Progenitor cell of endocrine pancreas (in vitro differentiated cells): ENCODE data around the gene SPTY2D1. TPM values are rescaled to one million over a fixed set of nuclear protein-coding genes. Genes with fewer than 3 reads are reported as not detected.

Experiments
- DNase-seq: peaks from one replicate; pipeline ENCODE4 v3.0.0; 2021; ENCODE audit warnings: low spot score; ENCODE audit not compliant: unreplicated experiment
- H3K27ac Mint-ChIP-seq: 2 replicates; pipeline ENCODE4 v1.8.0; 2021; ENCODE audit warnings: mild to moderate bottlenecking, moderate library complexity, mixed read lengths
- H3K27me3 Mint-ChIP-seq: 2 replicates; pipeline ENCODE4 v1.8.0; 2021; ENCODE audit warnings: mixed read lengths
- H3K36me3 Mint-ChIP-seq: 2 replicates; pipeline ENCODE4 v1.8.0; 2022; ENCODE audit warnings: mixed read lengths; ENCODE audit not compliant: insufficient read depth
- H3K4me1 Mint-ChIP-seq: 2 replicates; pipeline ENCODE4 v1.8.0; 2021; ENCODE audit warnings: low read depth, mixed read lengths
- H3K4me3 Mint-ChIP-seq: 2 replicates; pipeline ENCODE4 v1.8.0; 2021; ENCODE audit warnings: low read depth, mild to moderate bottlenecking, moderate library complexity, mixed read lengths
- H3K9me3 Mint-ChIP-seq: 2 replicates; pipeline ENCODE4 v1.8.0; 2021; ENCODE audit warnings: low read depth, mixed read lengths
- total RNA-seq: library from RNA; stranded (reverse); gene quantifications from 2 replicates; pipeline ENCODE4 v1.2.1, GENCODE V29; 2021
- TF ChIP-seq, protein P1 (sequence below): fragments of 200-600 bp; sonication (generic); IDR thresholded peaks from one replicate; pipeline ENCODE4 v1.5.0; 2021; ENCODE audit warnings: antibody characterized with exemption, mild to moderate bottlenecking; ENCODE audit not compliant: unreplicated experiment

The SPTY2D1 gene
- total RNA-seq, 1 donor from 2014 or later, result 21.6 TPM

DNA sequence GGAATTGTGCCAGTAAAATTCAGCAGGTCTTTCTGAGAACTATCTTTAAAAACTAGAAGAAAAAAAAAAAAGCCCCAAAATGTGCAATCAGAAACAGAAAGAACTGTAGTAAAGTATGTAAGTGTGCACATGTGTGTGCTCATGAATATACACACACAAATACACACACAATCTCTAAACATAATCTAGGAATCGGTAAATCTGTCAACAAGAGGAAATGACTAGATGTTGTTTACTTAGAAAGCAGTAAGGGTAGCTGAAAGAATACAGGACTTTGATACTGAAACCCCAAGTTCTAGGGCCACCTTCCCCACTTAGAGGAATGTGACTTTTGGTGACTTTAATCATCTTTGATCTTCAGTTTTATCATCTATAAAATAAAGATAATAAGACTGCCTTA lies 58.8 kb downstream of the SPTY2D1 start:
- no peak for DNase-seq
- H3K27ac Mint-ChIP-seq, result no peak overlapping the region
- no peaks in the 10 kb centered on the region for H3K27me3 Mint-ChIP-seq
- no peak overlapping the region for H3K4me3 Mint-ChIP-seq
- TF ChIP-seq, protein P1, sequence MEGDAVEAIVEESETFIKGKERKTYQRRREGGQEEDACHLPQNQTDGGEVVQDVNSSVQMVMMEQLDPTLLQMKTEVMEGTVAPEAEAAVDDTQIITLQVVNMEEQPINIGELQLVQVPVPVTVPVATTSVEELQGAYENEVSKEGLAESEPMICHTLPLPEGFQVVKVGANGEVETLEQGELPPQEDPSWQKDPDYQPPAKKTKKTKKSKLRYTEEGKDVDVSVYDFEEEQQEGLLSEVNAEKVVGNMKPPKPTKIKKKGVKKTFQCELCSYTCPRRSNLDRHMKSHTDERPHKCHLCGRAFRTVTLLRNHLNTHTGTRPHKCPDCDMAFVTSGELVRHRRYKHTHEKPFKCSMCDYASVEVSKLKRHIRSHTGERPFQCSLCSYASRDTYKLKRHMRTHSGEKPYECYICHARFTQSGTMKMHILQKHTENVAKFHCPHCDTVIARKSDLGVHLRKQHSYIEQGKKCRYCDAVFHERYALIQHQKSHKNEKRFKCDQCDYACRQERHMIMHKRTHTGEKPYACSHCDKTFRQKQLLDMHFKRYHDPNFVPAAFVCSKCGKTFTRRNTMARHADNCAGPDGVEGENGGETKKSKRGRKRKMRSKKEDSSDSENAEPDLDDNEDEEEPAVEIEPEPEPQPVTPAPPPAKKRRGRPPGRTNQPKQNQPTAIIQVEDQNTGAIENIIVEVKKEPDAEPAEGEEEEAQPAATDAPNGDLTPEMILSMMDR, result no peak
- H3K36me3 Mint-ChIP-seq, result peaks cover 15% of the 10 kb centered on the region
- H3K4me1 Mint-ChIP-seq, result peaks cover 7% of the 10 kb centered on the region
- no peaks in the 10 kb centered on the region for H3K9me3 Mint-ChIP-seq

DNA sequence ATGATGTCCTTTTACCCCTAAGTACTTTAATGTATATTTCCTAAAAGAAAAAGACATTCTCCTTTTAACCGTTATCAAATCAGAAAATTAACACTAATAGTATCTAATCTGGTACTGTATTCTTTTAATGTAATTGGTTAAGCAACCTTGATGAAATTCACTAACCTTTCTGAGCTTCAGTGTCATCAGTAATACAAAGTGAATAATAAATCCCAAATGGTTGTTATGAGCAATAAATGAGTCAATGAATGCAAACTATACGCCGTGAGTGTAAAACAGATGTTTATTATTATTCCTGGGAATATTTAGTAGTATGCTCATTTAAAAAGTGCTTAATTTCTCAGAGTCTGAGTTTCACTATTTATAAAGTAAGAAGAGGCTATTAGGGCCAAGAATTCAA lies 67.1 kb downstream of the SPTY2D1 start:
- Mint-ChIP-seq H3K9me3 (no peaks in the 10 kb centered on the region), H3K27me3 (no peaks in the 10 kb centered on the region), H3K4me1 (no peaks in the 10 kb centered on the region), H3K27ac (no peak overlapping the region), H3K36me3 (peaks cover 4% of the 10 kb centered on the region), H3K4me3 (no peak overlapping the region)
- TF ChIP-seq, protein P1, result no peak
- no peak for DNase-seq

DNA sequence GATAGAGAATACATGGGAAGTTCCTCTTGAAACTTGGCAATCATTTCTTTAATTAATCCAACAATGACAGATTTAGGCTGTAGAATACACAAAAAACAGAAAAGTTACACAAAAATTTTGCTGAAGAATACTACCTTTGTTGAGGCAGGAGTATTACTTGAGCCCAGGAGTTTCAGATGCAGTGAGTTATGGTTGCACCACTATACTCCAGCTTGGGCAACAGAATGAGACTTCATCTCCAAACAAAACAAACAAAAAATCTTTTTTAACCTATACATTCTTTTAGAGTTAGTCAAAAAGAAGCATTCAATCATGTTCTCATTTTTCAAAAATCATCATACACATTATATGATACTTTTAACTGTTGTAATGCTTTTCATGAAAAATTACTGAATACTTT lies 67.7 kb downstream of the SPTY2D1 start:
- peaks cover 4% of the 10 kb centered on the region for H3K36me3 Mint-ChIP-seq
- TF ChIP-seq, protein P1, result no peak
- no peaks in the 10 kb centered on the region for H3K9me3 Mint-ChIP-seq
- H3K4me1 Mint-ChIP-seq, result no peaks in the 10 kb centered on the region
- no peak overlapping the region for H3K27ac Mint-ChIP-seq
- DNase-seq, result no peak
- no peak overlapping the region for H3K4me3 Mint-ChIP-seq
- H3K27me3 Mint-ChIP-seq, result no peaks in the 10 kb centered on the region

DNA sequence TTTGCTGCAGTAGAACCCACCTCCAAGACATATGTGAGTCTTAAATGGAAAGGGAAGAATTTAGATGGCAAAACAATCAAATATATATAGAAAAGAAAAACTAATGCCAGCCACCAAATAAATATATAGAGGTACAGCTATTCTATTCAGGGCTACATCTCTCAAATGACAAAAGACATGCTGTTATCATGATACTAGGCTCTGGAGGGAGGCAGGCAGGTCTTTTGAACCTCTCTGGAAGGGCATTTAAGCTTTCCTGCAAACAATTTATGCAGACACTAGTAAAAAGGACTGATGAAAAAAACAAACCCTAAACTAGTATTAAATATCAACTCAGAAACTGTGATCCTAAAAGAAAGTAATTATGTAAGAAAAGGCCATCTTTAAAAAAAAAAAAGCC lies 70.0 kb downstream of the SPTY2D1 start:
- TF ChIP-seq, protein P1, result no peak
- no peak for DNase-seq
- Mint-ChIP-seq H3K27ac (no peak overlapping the region), H3K4me3 (no peak overlapping the region), H3K36me3 (peaks cover 2% of the 10 kb centered on the region), H3K9me3 (no peaks in the 10 kb centered on the region), H3K4me1 (no peaks in the 10 kb centered on the region), H3K27me3 (no peaks in the 10 kb centered on the region)

DNA sequence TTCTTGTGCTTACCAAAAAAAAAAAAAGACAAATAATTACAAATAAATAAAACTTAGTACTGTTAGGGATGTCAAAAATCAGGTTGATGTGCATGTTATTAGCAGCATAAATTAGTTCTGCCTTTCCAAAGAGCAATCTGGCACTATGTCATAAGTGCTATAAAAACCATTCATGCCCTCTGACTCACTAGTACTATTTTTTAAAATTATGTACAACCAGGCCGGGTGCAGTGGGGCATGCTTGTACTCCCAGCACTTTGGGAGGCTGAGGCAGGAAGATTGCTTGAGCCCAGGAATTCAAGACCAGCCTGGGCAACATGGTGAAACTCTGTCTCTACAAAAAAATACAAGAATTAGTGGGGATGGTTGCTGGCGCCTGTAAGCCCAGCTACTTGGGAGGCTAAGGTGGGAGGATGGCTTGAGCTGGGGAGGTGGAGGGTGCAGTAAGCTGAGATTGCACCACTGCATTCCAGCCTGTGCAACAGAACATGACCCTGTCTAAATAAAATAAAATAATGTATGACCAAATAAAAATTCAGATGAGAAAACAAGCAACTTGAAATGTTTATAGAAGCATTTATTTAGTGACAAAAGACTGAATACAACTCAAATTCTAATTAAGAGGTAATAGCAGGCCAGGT lies 70.9 kb downstream of the SPTY2D1 start:
- no peaks in the 10 kb centered on the region for H3K9me3 Mint-ChIP-seq
- no peaks in the 10 kb centered on the region for H3K4me1 Mint-ChIP-seq
- no peak overlapping the region for H3K27ac Mint-ChIP-seq
- H3K4me3 Mint-ChIP-seq, result no peak overlapping the region
- no peak for DNase-seq
- H3K27me3 Mint-ChIP-seq, result no peaks in the 10 kb centered on the region
- peaks cover 2% of the 10 kb centered on the region for H3K36me3 Mint-ChIP-seq
- TF ChIP-seq, protein P1, result no peak

Other genes starting within 250 kb of the SPTY2D1 start
- gene LDHA, start 239.8 kb downstream of the SPTY2D1 start, total RNA-seq, result 60.6 and 78.1 TPM in 2 replicates
- gene LDHC, start 222.0 kb downstream of the SPTY2D1 start, total RNA-seq, result 0.29 and 0.55 TPM in 2 replicates
- gene LDHAL6A, start 178.5 kb downstream of the SPTY2D1 start, total RNA-seq, result not detected in 2 replicates
- gene TSG101, start 107.4 kb downstream of the SPTY2D1 start, total RNA-seq, result 58.5 and 64.5 TPM in 2 replicates
- 13.9 and 14.5 TPM in 2 replicates for gene UEVLD, start 45.6 kb downstream of the SPTY2D1 start, total RNA-seq
- 7.1 and 8.4 TPM in 2 replicates for gene MISFA, start 34.6 kb downstream of the SPTY2D1 start, total RNA-seq
- 6.1 and 7.9 TPM in 2 replicates for gene TMEM86A, start 64.4 kb upstream of the SPTY2D1 start, total RNA-seq
- gene IGSF22, start 91.8 kb upstream of the SPTY2D1 start, total RNA-seq, result 0.44 and 1.3 TPM in 2 replicates
- gene PTPN5, start 157.5 kb upstream of the SPTY2D1 start, total RNA-seq, result 11.3 and 12.6 TPM in 2 replicates